IMR-90 (cell line): Measurements from ENCODE around the gene CYP4F2. TPM values are rescaled to one million over a fixed set of nuclear protein-coding genes. Genes with fewer than 3 reads are reported as not detected.

Source experiments
- ATAC-seq: fragments of 200-7000 bp; cut with Tn5 transposase; 2 replicates; pipeline ENCODE4 v1.9.1; 2020; ENCODE audit warnings: low read depth, mild to moderate bottlenecking, moderate library complexity
- Bru-seq: library from RNA; stranded (reverse); fragments of 400-500 nt; gene quantifications from one replicate; lab custom pipeline; 2021; lab: Mats Ljungman, UMichigan
- BruChase-seq, 2 experiments: library from RNA; stranded (reverse); fragments of 400-500 nt; gene quantifications; one replicate each; lab custom pipeline; 2021; lab: Mats Ljungman, UMichigan
- BruUV-seq: library from RNA; stranded (reverse); fragments of 400-500 nt; replicated peaks from 2 replicates; lab custom pipeline; 2021; lab: Mats Ljungman, UMichigan
- CTCF ChIA-PET: fragments of 300-600 bp; formaldehyde crosslinking; extraction: SDS; loops from one replicate; lab custom pipeline; 2021; ENCODE audit warnings: antibody characterized with exemption; lab: Yijun Ruan, JAX
- POLR2A ChIA-PET: fragments of 300-600 bp; sonication (Branson Sonifier 250); formaldehyde crosslinking; loops from one replicate; lab custom pipeline; 2022; ENCODE audit warnings: antibody characterized with exemption; ENCODE audit not compliant: unreplicated experiment; lab: Charles Lee
- DNase-seq: peaks from one replicate; pipeline ENCODE4 v3.0.0; 2013
- H2AFZ ChIP-seq: replicated peaks from 2 replicates; pipeline ENCODE3; 2013; ENCODE audit warnings: low read length, mild to moderate bottlenecking; ENCODE audit not compliant: poor library complexity
- H2AK5ac ChIP-seq: 2 replicates; pipeline ENCODE4 v1.6.1; 2013; ENCODE audit warnings: low read depth, low read length, inconsistent platforms
- H2AK9ac ChIP-seq: replicated peaks from 2 replicates; pipeline ENCODE3; 2013; ENCODE audit warnings: mild to moderate bottlenecking, low read depth, low read length, moderate library complexity; ENCODE audit not compliant: poor library complexity
- H2BK120ac ChIP-seq: 2 replicates; pipeline ENCODE4 v1.6.1; 2013; ENCODE audit warnings: low read depth, low read length, inconsistent platforms
- H2BK15ac ChIP-seq: 3 replicates; pipeline ENCODE4 v1.6.1; 2013; ENCODE audit warnings: low read depth, low read length, inconsistent platforms
- H2BK20ac ChIP-seq: 2 replicates; pipeline ENCODE4 v1.6.1; 2013; ENCODE audit warnings: low read depth, mild to moderate bottlenecking, inconsistent platforms, low read length, moderate library complexity
- H2BK5ac ChIP-seq: 2 replicates; pipeline ENCODE4 v1.6.1; 2013; ENCODE audit warnings: mild to moderate bottlenecking, low read depth, low read length, inconsistent platforms; ENCODE audit not compliant: poor library complexity, severe bottlenecking
- H3K14ac ChIP-seq: replicated peaks from 2 replicates; pipeline ENCODE4 v1.6.1; 2013; ENCODE audit warnings: low read depth, low read length, inconsistent platforms
- H3K18ac ChIP-seq: 2 replicates; pipeline ENCODE4 v1.6.1; 2013; ENCODE audit warnings: low read depth, low read length, control low read depth
- H3K23ac ChIP-seq: 2 replicates; pipeline ENCODE4 v1.6.1; 2013; ENCODE audit warnings: low read depth, low read length, inconsistent platforms
- H3K27ac ChIP-seq: 2 replicates; pipeline ENCODE4 v1.5.1; 2013; ENCODE audit warnings: mild to moderate bottlenecking, control low read depth, low read length; ENCODE audit not compliant: insufficient read depth
- H3K27me3 ChIP-seq: 2 replicates; pipeline ENCODE4 v1.6.1; 2013; ENCODE audit warnings: low read length; ENCODE audit not compliant: control insufficient read depth, insufficient read depth
- H3K36me3 ChIP-seq: 2 replicates; pipeline ENCODE4 v1.6.1; 2013; ENCODE audit warnings: low read length, mixed read lengths; ENCODE audit not compliant: control insufficient read depth, insufficient read depth
- H3K4ac ChIP-seq: 2 replicates; pipeline ENCODE4 v1.6.1; 2013; ENCODE audit warnings: low read depth, low read length, inconsistent platforms
- H3K4me1 ChIP-seq: 2 replicates; pipeline ENCODE4 v1.6.1; 2013; ENCODE audit warnings: low read length, mixed read lengths; ENCODE audit not compliant: control insufficient read depth, insufficient read depth
- H3K4me2 ChIP-seq: 2 replicates; pipeline ENCODE4 v1.6.1; 2013; ENCODE audit warnings: low read depth, mild to moderate bottlenecking, control low read depth, low read length, moderate library complexity
- H3K4me3 ChIP-seq: 2 replicates; pipeline ENCODE4 v1.5.1; 2013; ENCODE audit warnings: low read depth, mild to moderate bottlenecking, control low read depth, low read length, moderate library complexity; ENCODE audit not compliant: insufficient read depth
- H3K56ac ChIP-seq: 2 replicates; pipeline ENCODE4 v1.6.1; 2013; ENCODE audit warnings: low read length, inconsistent platforms; ENCODE audit not compliant: insufficient read depth; ENCODE audit errors: extremely low read depth
- H3K79me1 ChIP-seq, 2 experiments: 2 replicates each; pipeline ENCODE4 v1.6.1; 2013; ENCODE audit warnings: low read length in 2 of 2, inconsistent platforms in 1 of 2, low read depth in 1 of 2
- H3K9ac ChIP-seq: 2 replicates; pipeline ENCODE4 v1.6.1; 2013; ENCODE audit warnings: low read depth, low read length, control low read depth
- H3K9me1 ChIP-seq: 2 replicates; pipeline ENCODE4 v1.6.1; 2013; ENCODE audit warnings: low read length, inconsistent platforms; ENCODE audit not compliant: insufficient read depth
- H3K9me3 ChIP-seq: 2 replicates; pipeline ENCODE4 v1.6.1; 2013; ENCODE audit warnings: low read length; ENCODE audit not compliant: control insufficient read depth, insufficient read depth
- H4K20me1 ChIP-seq: 2 replicates; pipeline ENCODE4 v1.6.1; 2013; ENCODE audit warnings: low read length, inconsistent platforms; ENCODE audit not compliant: insufficient read depth
- H4K5ac ChIP-seq: 2 replicates; pipeline ENCODE4 v1.6.1; 2013; ENCODE audit warnings: mild to moderate bottlenecking, low read depth, low read length, control low read depth
- H4K8ac ChIP-seq, 2 experiments: 2 replicates each; pipeline ENCODE4 v1.6.1; 2013; ENCODE audit warnings: low read depth in 2 of 2, low read length in 2 of 2, control low read depth in 1 of 2, inconsistent platforms in 1 of 2
- H4K91ac ChIP-seq: 2 replicates; pipeline ENCODE4 v1.6.1; 2013; ENCODE audit warnings: low read depth, low read length, inconsistent platforms; ENCODE audit not compliant: insufficient read depth
- POLR2A ChIP-seq: IDR thresholded peaks from 2 replicates; pipeline ENCODE4 v1.6.1; 2012; ENCODE audit warnings: mild to moderate bottlenecking, low read depth, low read length
- WGBS, 2 experiments: methylation state at CpG; one replicate each; pipeline versions ENCODE4 v1.1.5 to v1.1.7; 2013; ENCODE audit warnings: missing lambda C conversion rate in 2 of 2; ENCODE audit not compliant: insufficient read length in 1 of 2; ENCODE audit errors: extremely low coverage in 2 of 2; 5-methylcytosine and 5-hydroxymethylcytosine counted together
- dilution Hi-C: fragments of 300-500 bp; cut with HindIII; formaldehyde crosslinking; loops from one replicate; pipeline ENCODE4 v1.14.3; 2018; ENCODE audit warnings: low sequenced_read_pairs; ENCODE audit not compliant: unreplicated experiment
- in situ Hi-C: fragments of 300-500 bp; cut with MboI; formaldehyde crosslinking; loops from 3 replicates; pipeline ENCODE4 v1.14.3; 2019; ENCODE audit warnings: low sequenced_read_pairs, inconsistent platforms, mixed read lengths
- intact Hi-C: fragments of 100-400 bp; cut with micrococcal nuclease; formaldehyde crosslinking; loops from 2 replicates; pipeline ENCODE4 v1.10.0; 2022
- long read RNA-seq: library from polyadenylated mRNA; unstranded; transcript quantifications from one replicate; pipeline ENCODE4 v2.0.0, GENCODE V29; 2021; ENCODE audit not compliant: unreplicated experiment
- polyA plus RNA-seq, 3 experiments: library from polyadenylated mRNA; depleted of rRNA; stranded (reverse); fragments of >200 nt; gene quantifications; 2 replicates each; pipeline ENCODE4 v1.2.3, GENCODE V29; 2012; ENCODE audit warnings: low replicate concordance in 1 of 3
- total RNA-seq: library from RNA; depleted of rRNA; stranded (reverse); fragments of >200 nt; gene quantifications from 2 replicates; pipeline ENCODE4 v1.2.3, GENCODE V29; 2012; rRNA removed

The CYP4F2 gene
- total RNA-seq: not detected in 2 replicates
- polyA plus RNA-seq (2012; rRNA removed): not detected in 2 replicates
- polyA plus RNA-seq (2012; cell fraction: cytosol; rRNA removed): not detected in 2 replicates
- not detected in 2 replicates for polyA plus RNA-seq (2012; cell fraction: nucleus; rRNA removed; ENCODE audit: low replicate concordance)
- Bru-seq, nascent RNA: not detected
- BruChase-seq, experiment 1, labeled RNA remaining after a 6-hour chase: percentile 4 among the genes with signal in this experiment
- not detected for BruChase-seq, experiment 2, labeled RNA remaining after a 2-hour chase
- long read RNA-seq: 0 reads

DNA sequence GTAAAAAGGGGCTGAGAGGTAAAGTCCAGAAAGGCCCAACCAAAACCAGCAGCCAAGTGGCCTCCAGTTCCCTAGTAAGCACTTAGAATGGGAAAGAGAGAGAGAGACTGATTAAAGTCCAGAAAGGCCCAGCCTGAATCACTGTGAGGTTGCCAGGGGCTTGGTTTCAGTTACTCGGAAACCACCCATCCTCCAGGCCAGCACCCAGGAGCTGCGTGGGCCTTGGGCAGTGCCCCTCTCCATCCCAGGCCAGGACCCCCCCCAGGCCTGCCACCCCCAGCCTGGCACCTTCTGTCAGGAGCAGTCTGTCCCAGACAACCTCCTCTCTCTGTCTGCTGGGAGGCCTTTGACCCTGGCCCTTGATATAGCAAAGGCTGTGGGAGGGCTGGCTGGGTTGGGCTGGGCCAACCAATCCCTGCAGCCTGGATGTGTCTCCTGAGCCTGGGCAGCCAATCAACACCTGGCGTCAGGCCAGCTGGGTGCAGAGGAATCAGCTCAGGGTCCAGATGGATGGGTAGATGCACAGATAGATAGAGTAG lies at the start of gene CYP4F2:
CYP4F2 (minus strand) TSS at position 337 of the 539 bp plus-strand sequence. CDS start 463 bp downstream, outside the sequence.
- H2BK5ac ChIP-seq: no peak within 1 kb of the TSS
- no peak within 1 kb of the TSS for H4K8ac ChIP-seq
- H3K79me1 ChIP-seq: no peaks in the 10 kb centered on the region
- no peaks in the 10 kb centered on the region for H3K4me1 ChIP-seq
- no peaks in the 10 kb centered on the region for H3K9me1 ChIP-seq
- H3K4ac ChIP-seq: no peak within 1 kb of the TSS
- no peak within 1 kb of the TSS for H2AFZ ChIP-seq
- 86% methylated on average over 1 of the region's 3 CpGs; no CpG with 5 or more reads in 1 of the 2 experiments for WGBS, 2 experiments
- no peak within 1 kb of the TSS for H4K91ac ChIP-seq
- POLR2A ChIA-PET: no interaction called here
- H4K20me1 ChIP-seq: no peaks in the 10 kb centered on the region
- H3K56ac ChIP-seq: no peak within 1 kb of the TSS
- in situ Hi-C loops: no loop called here
- no peak for TF ChIP-seq POLR2A
- no peak within 1 kb of the TSS for H3K18ac ChIP-seq
- DNase-seq: no peak
- no peaks in the 10 kb centered on the region for H3K27me3 ChIP-seq
- peaks cover 29% of the 10 kb centered on the region; the same call in 1 of the 2 replicates for H3K9me3 ChIP-seq
- H3K4me3 ChIP-seq: no peak within 1 kb of the TSS
- no TSS peak for BruUV-seq
- H2BK120ac ChIP-seq: no peak within 1 kb of the TSS
- no peak within 1 kb of the TSS for H3K14ac ChIP-seq
- no peak within 1 kb of the TSS for H3K9ac ChIP-seq
- H3K23ac ChIP-seq: no peak within 1 kb of the TSS
- intact Hi-C loops: no loop called here
- no peak within 1 kb of the TSS for H2AK5ac ChIP-seq
- no peak within 1 kb of the TSS for H2BK15ac ChIP-seq
- no peaks in the 10 kb centered on the region for H3K36me3 ChIP-seq
- no peak within 1 kb of the TSS for H4K5ac ChIP-seq
- no peak within 1 kb of the TSS for H2AK9ac ChIP-seq
- H2BK20ac ChIP-seq: no peak within 1 kb of the TSS
- CTCF ChIA-PET: no interaction called here
- no peak for ATAC-seq
- no peak within 1 kb of the TSS for H3K27ac ChIP-seq
- no peak within 1 kb of the TSS for H3K4me2 ChIP-seq
- dilution Hi-C loops: no loop called here
